ENCODE measurements around the gene ZMYND12. TPM values are rescaled to one million over a fixed set of nuclear protein-coding genes. Genes with fewer than 3 reads are reported as not detected.

The ZMYND12 gene
- total RNA-seq, 1 experiment from 2014 or later, result 1.7 TPM

DNA sequence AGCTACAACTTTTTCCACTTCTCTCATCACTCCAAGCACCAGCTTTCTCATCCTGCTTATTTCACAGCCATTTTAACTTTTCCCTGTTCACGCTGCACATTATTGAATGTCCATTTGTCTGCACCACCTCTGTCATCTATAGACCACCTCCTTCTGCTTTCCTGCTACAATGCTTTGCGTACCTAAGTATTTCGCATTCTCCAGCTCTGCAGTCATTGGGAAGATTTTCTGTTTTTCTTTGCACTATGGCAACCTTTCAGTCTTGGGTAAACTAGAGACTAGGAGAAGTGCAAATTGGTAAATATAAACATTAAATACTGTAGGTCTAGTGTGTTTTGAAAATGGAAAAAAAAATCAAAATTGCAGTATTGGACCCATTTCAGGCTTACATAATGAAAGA is 8.1 kb upstream of the ZMYND12 start:
- Histone ChIP-seq H3K36me3 (ENCODE audit: low read depth) (0 out of 2 replicates have a peak, but pooled peaks cover 1% of the 10 kb centered on the region), H3K4me1 (replicated peaks; ENCODE audit: insufficient read depth) (peaks cover 18% of the 10 kb centered on the region), H3K9me3 (ENCODE audit: insufficient read depth, low read depth) (no peaks in the 10 kb centered on the region), H3K27ac (no peak overlapping the region), H2AFZ (peak overlapping the region; percentile 86; the same call in 1 of the 2 replicates), H3K27me3 (ENCODE audit: insufficient read depth, low read depth) (no peaks in the 10 kb centered on the region), H3K9me2 (ENCODE audit: insufficient read depth) (no peaks in the 10 kb centered on the region), H3F3A (ENCODE audit: insufficient read depth, low read depth) (peaks cover 30% of the 10 kb centered on the region), H3K79me2 (ENCODE audit: low read depth) (no peaks in the 10 kb centered on the region), H3K4me2 (peak overlapping the region; percentile 76), H4K20me1 (ENCODE audit: insufficient read depth) (no peaks in the 10 kb centered on the region), H3K4me3 (peak overlapping the region; percentile 73)
- POLR2A ChIA-PET (ENCODE audit: unreplicated experiment), result interaction anchor here (0.5 to 1.2 kb wide), 3 partner anchors 18 to 1121 kb away, joined by 3 to 10 read pairs (median 4); no protein-coding TSS in a partner anchor
- no peak for DNase-seq
- intact Hi-C loops (cut with micrococcal nuclease; ENCODE audit: unreplicated experiment), result loop anchor here (1.0 kb wide), 2 partner anchors 20 to 317 kb away; no protein-coding TSS in a partner anchor
- BruUV-seq (replicated peaks), result no TSS peak
- TF ChIP-seq, protein P1, sequence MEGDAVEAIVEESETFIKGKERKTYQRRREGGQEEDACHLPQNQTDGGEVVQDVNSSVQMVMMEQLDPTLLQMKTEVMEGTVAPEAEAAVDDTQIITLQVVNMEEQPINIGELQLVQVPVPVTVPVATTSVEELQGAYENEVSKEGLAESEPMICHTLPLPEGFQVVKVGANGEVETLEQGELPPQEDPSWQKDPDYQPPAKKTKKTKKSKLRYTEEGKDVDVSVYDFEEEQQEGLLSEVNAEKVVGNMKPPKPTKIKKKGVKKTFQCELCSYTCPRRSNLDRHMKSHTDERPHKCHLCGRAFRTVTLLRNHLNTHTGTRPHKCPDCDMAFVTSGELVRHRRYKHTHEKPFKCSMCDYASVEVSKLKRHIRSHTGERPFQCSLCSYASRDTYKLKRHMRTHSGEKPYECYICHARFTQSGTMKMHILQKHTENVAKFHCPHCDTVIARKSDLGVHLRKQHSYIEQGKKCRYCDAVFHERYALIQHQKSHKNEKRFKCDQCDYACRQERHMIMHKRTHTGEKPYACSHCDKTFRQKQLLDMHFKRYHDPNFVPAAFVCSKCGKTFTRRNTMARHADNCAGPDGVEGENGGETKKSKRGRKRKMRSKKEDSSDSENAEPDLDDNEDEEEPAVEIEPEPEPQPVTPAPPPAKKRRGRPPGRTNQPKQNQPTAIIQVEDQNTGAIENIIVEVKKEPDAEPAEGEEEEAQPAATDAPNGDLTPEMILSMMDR (conservative IDR thresholded peaks at IDR 0.05), result no peak
- TF ChIP-seq EZH2 (IDR thresholded peaks at IDR 0.05; ENCODE audit: low read depth), result no peak
- CTCF ChIA-PET, result no interaction called here

DNA sequence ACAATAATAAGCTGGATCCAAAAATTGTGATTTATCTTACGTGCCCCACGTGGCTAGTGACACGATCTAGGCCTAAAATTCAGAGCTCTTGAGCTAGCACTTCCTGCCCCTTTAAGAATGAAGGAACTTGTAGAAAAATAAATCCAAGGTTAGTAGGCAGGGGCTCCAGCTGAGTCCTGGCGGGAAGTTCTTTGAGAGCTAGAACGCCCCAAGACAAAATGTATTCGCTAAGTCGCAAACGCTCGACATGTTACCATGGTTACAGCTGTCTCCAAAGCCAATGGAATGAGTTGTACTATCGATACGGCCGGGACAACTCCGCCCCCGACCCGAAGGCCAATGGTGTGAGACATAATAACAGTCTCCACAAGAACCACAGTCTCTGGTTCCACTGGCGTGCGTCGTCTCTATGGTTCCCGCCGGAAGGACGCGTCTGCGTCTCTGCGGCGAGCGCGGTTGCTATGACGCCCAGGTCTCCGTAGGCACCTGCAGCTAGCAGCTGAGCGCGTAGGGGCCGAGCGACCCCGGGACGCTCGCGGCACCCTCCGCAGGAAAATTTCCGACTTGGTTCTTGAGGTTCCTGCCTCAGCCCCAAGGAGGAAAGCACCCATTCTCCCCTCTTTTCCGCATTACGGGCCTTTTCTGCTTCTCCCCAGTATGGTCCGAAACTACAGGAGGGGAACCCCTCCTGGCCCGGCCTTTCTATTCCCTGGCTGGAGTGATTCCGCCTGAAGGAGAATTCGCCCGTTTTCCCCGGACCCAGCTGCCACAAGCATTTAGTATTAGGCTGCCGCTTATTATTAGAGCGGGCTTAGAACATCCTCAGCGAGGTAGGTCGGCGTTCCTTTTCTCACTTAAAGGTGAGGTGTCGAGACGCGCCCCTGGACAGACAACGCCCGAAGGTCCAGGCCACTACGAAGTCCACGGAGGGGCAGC is 7.3 kb upstream of the ZMYND12 start, which contains the start of gene CCDC30:
Gene CCDC30 (plus strand): TSS at position 459 of the 936 bp plus-strand sequence. CDS start 17,266 bp downstream, outside the sequence.
- Histone ChIP-seq H4K20me1 (ENCODE audit: insufficient read depth) (no peaks in the 10 kb centered on the region), H3K27ac (peak within 1 kb of the TSS; percentile 36; the same call in 1 of the 2 replicates), H3K9me3 (ENCODE audit: insufficient read depth, low read depth) (no peaks in the 10 kb centered on the region), H2AFZ (peak within 1 kb of the TSS; percentile 86), H3K4me2 (peak within 1 kb of the TSS; percentile 84), H3K36me3 (ENCODE audit: low read depth) (peaks cover 9% of the 10 kb centered on the region; the same call in 1 of the 2 replicates), H3K4me3 (peak within 1 kb of the TSS; percentile 73), H3F3A (ENCODE audit: insufficient read depth, low read depth) (peaks cover 35% of the 10 kb centered on the region), H3K27me3 (ENCODE audit: insufficient read depth, low read depth) (no peaks in the 10 kb centered on the region), H3K79me2 (ENCODE audit: low read depth) (peaks cover 6% of the 10 kb centered on the region), H3K4me1 (replicated peaks; ENCODE audit: insufficient read depth) (peaks cover 20% of the 10 kb centered on the region), H3K9me2 (ENCODE audit: insufficient read depth) (no peaks in the 10 kb centered on the region)
- TF ChIP-seq, protein P1 (conservative IDR thresholded peaks at IDR 0.05), result no peak
- no peak for TF ChIP-seq EZH2 (IDR thresholded peaks at IDR 0.05; ENCODE audit: low read depth)
- CTCF ChIA-PET, result interaction anchor here (1.2 kb wide), 1 partner anchor 289 kb away, joined by 7 read pairs; no protein-coding TSS in a partner anchor
- peak; percentile 99 for DNase-seq
- no TSS peak for BruUV-seq (replicated peaks)
- intact Hi-C loops (cut with micrococcal nuclease; ENCODE audit: unreplicated experiment), result loop anchor here (1.0 kb wide), 2 partner anchors 21 to 316 kb away; no protein-coding TSS in a partner anchor
- POLR2A ChIA-PET (ENCODE audit: unreplicated experiment), result interaction anchor here (0.5 to 1.2 kb wide), 9 partner anchors 22 to 1244 kb away, joined by 3 to 12 read pairs (median 3); partner anchors contain the start of gene MPL

DNA sequence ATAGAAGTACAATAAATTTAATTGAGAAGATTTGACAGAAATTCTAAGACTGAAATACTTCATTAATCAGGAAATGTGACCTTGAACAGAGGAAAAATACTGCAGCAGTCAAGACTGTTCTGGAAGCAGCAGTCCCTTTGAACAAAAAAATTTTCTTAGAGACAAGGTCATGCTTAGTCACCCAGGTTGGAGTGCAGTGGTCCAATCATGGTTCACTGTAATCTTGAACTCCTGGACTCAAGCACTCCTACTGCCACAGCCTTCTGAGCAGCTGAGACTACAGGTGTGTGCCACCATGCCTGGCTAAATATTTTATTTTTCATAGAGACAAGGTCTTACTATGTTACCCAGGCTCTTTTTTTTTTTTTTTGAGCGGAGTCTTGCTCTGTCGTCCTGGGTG is 5.4 kb upstream of the ZMYND12 start:
- no peak overlapping the region for H3K4me3 ChIP-seq
- intact Hi-C loops (cut with micrococcal nuclease; ENCODE audit: unreplicated experiment), result no loop called here
- TF ChIP-seq, protein P1 (conservative IDR thresholded peaks at IDR 0.05), result no peak
- no peak for TF ChIP-seq EZH2 (IDR thresholded peaks at IDR 0.05; ENCODE audit: low read depth)
- H3K36me3 ChIP-seq (ENCODE audit: low read depth), result peaks cover 15% of the 10 kb centered on the region; the same call in 1 of the 2 replicates
- no peak overlapping the region for H2AFZ ChIP-seq
- no peaks in the 10 kb centered on the region for H3K27me3 ChIP-seq (ENCODE audit: insufficient read depth, low read depth)
- ChIA-PET CTCF (no interaction called here), POLR2A (ENCODE audit: unreplicated experiment) (no interaction called here)
- H3K79me2 ChIP-seq (ENCODE audit: low read depth), result peaks cover 23% of the 10 kb centered on the region
- no peak for DNase-seq
- H3K9me2 ChIP-seq (ENCODE audit: insufficient read depth), result no peaks in the 10 kb centered on the region
- no peaks in the 10 kb centered on the region for H4K20me1 ChIP-seq (ENCODE audit: insufficient read depth)
- H3K27ac ChIP-seq, result no peak overlapping the region
- H3F3A ChIP-seq (ENCODE audit: insufficient read depth, low read depth), result peaks cover 38% of the 10 kb centered on the region
- peaks cover 31% of the 10 kb centered on the region for H3K4me1 ChIP-seq (replicated peaks; ENCODE audit: insufficient read depth)
- H3K4me2 ChIP-seq, result no peak overlapping the region
- H3K9me3 ChIP-seq (ENCODE audit: insufficient read depth, low read depth), result no peaks in the 10 kb centered on the region
- BruUV-seq (replicated peaks), result no TSS peak

All from PC-9 (cell line).